Measurements from ENCODE around the gene ADAM12. TPM values are rescaled to one million over a fixed set of nuclear protein-coding genes. Genes with fewer than 3 reads are reported as not detected.

Gene ADAM12
- polyA plus RNA-seq, 1 of the 3 experiments (the other 2 are of a cell fraction) = 25.0 TPM

DNA sequence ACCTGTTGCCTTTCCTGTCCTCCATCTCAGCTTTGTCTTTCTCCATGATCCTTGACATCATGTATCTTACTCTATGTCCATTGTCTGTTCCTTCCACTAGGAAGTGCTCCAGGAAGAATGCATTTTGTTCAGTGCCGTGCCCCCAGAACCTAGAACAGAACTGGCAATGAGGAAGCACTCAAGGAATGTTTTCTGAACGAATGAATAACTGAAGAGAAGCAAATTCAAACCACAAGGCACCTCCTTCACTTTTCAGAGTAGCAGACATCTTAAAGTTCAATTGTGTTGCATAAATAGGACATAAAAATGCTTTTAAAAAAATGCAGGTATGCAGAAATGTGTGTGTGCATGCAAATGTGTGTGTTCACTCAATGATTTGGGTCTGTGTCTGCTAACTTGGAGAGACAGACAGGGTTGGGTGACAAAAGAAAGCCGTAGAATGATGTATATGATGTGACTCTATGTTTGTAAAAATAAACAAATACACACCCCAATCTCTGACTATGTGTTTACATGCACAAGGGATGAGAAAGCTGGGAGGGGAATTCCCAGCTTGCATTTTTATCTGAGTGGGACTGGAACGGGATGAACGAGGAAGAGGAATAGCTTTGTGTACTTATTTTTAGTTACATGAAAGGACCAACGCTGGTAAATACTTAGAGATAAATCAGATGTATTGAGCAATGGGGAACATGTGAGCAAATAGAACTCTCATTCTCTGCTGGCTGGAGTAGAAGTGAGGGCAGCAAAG, 254.2 kb downstream of the ADAM12 start:
- no peaks in the 10 kb centered on the region for H3K36me3 ChIP-seq (replicated peaks in 1 of 2; ENCODE audit: control insufficient read depth in 1 of 2, insufficient read depth in 2 of 2, low read length in 1 of 2)
- no peak overlapping the region for H3K4me2 ChIP-seq
- no peaks in the 10 kb centered on the region for H3K79me2 ChIP-seq (ENCODE audit: insufficient read depth)
- TF ChIP-seq GABPA (IDR thresholded peaks at IDR 0.05; ENCODE audit: low read depth) (no peak), EP300 (IDR thresholded peaks at IDR 0.05; ENCODE audit: borderline replicate concordance in 1 of 2, low read depth in 1 of 2, low read length in 1 of 2) (no peak), JUND (IDR thresholded peaks at IDR 0.05) (no peak), TCF12 (IDR thresholded peaks at IDR 0.05) (no peak), IRF3 (IDR thresholded peaks at IDR 0.05; ENCODE audit: low read depth, low read length) (no peak), YY1 (IDR thresholded peaks at IDR 0.05; ENCODE audit: low read depth) (no peak), CHD2 (IDR thresholded peaks at IDR 0.05; ENCODE audit: low read length, partially characterized antibody) (no peak), NRF1 (IDR thresholded peaks at IDR 0.05; ENCODE audit: low read depth, low read length) (no peak), RFX5 (IDR thresholded peaks at IDR 0.05; ENCODE audit: low read length) (no peak), MXI1 (IDR thresholded peaks at IDR 0.05; ENCODE audit: low read depth, low read length) (no peak), RAD21 (IDR thresholded peaks at IDR 0.05; ENCODE audit: low read length) (no peak), REST (IDR thresholded peaks at IDR 0.05; ENCODE audit: low read depth, low read length) (no peak), RXRA (IDR thresholded peaks at IDR 0.05; ENCODE audit: borderline replicate concordance, low read depth) (no peak), TEAD4 (IDR thresholded peaks at IDR 0.05; ENCODE audit: borderline replicate concordance, insufficient read depth) (no peak), TAF1 (IDR thresholded peaks at IDR 0.05; ENCODE audit: borderline replicate concordance, low read depth, low read length) (no peak), NFIC (IDR thresholded peaks at IDR 0.05; ENCODE audit: borderline replicate concordance) (no peak)
- TF ChIP-seq, protein P1, sequence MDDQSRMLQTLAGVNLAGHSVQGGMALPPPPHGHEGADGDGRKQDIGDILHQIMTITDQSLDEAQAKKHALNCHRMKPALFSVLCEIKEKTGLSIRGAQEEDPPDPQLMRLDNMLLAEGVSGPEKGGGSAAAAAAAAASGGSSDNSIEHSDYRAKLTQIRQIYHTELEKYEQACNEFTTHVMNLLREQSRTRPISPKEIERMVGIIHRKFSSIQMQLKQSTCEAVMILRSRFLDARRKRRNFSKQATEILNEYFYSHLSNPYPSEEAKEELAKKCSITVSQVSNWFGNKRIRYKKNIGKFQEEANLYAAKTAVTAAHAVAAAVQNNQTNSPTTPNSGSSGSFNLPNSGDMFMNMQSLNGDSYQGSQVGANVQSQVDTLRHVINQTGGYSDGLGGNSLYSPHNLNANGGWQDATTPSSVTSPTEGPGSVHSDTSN (IDR thresholded peaks at IDR 0.05) = no peak
- TF ChIP-seq, protein P2, sequence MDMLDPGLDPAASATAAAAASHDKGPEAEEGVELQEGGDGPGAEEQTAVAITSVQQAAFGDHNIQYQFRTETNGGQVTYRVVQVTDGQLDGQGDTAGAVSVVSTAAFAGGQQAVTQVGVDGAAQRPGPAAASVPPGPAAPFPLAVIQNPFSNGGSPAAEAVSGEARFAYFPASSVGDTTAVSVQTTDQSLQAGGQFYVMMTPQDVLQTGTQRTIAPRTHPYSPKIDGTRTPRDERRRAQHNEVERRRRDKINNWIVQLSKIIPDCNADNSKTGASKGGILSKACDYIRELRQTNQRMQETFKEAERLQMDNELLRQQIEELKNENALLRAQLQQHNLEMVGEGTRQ (IDR thresholded peaks at IDR 0.05; ENCODE audit: borderline replicate concordance, low read depth, low read length) = no peak
- no peak for DNase-seq
- POLR2A ChIA-PET = no interaction called here
- peaks cover 0 to 12% of the 10 kb centered on the region in 2 experiments; a peak in 3 of 4 replicates for H3K4me1 ChIP-seq (ENCODE audit: control insufficient read depth in 1 of 2, insufficient read depth in 2 of 2, low read depth in 1 of 2, low read length in 1 of 2)
- 60% methylated on average over 6 of the region's 6 CpGs for WGBS (ENCODE audit: low lambda C conversion rate)
- H4K20me1 ChIP-seq (ENCODE audit: insufficient read depth) = no peaks in the 10 kb centered on the region
- no peaks in the 10 kb centered on the region for H3K27me3 ChIP-seq (ENCODE audit: insufficient read depth)
- H3K4me3 ChIP-seq (ENCODE audit: low read depth in 2 of 2, low read length in 1 of 2) = no peak overlapping the region
- CTCF ChIA-PET = interaction anchor here (0.6 to 0.9 kb wide), 2 partner anchors 366 to 370 kb away, joined by 3 read pairs; no protein-coding TSS in a partner anchor
- H3K9ac ChIP-seq = no peak overlapping the region
- H3K9me2 ChIP-seq = no peaks in the 10 kb centered on the region
- no peaks in the 10 kb centered on the region for H3K9me3 ChIP-seq
- H3K27ac ChIP-seq (ENCODE audit: low read depth in 2 of 2, low read length in 1 of 2) = no peak overlapping the region
- no peak overlapping the region for H2AFZ ChIP-seq (ENCODE audit: low read depth)
- no peaks in the 10 kb centered on the region for H3F3A ChIP-seq (replicated peaks; ENCODE audit: insufficient read depth)

Measured in SK-N-SH (cell line).